ENCODE results near the gene TSBP1. TPM values are rescaled to one million over a fixed set of nuclear protein-coding genes. Genes with fewer than 3 reads are reported as not detected.

Gene TSBP1
- total RNA-seq, 1 experiment from 2014 or later, result not detected

Small RNA genes lying within 50 kb of the gene (small RNA-seq; reads per million reads assigned to genes)
- not detected for gene RNU6-603P

Other genes with a start within 250 kb of the TSBP1 start
- 51.3 and 62.5 TPM in 2 replicates for gene ATF6B, start 243.7 kb downstream of the TSBP1 start, total RNA-seq (2014; rRNA removed; shearing (Covaris generic); ENCODE audit: low replicate concordance)
- 7.0 and 12.4 TPM in 2 replicates for gene FKBPL, start 241.6 kb downstream of the TSBP1 start, total RNA-seq (2014; rRNA removed; shearing (Covaris generic); ENCODE audit: low replicate concordance)
- 0.29 and 0.75 TPM in 2 replicates for gene PRRT1, start 220.0 kb downstream of the TSBP1 start, total RNA-seq (2014; rRNA removed; shearing (Covaris generic); ENCODE audit: low replicate concordance)
- 14.4 and 27.9 TPM in 2 replicates for gene PPT2, start 217.8 kb downstream of the TSBP1 start, total RNA-seq (2014; rRNA removed; shearing (Covaris generic); ENCODE audit: low replicate concordance)
- 3.7 and 4.9 TPM in 2 replicates for gene EGFL8, start 207.3 kb downstream of the TSBP1 start, total RNA-seq (2014; rRNA removed; shearing (Covaris generic); ENCODE audit: low replicate concordance)
- gene AGPAT1, start 195.8 kb downstream of the TSBP1 start, total RNA-seq (2014; rRNA removed; shearing (Covaris generic); ENCODE audit: low replicate concordance), result 54.8 and 74.5 TPM in 2 replicates
- 73.5 and 78.5 TPM in 2 replicates for gene RNF5, start 193.5 kb downstream of the TSBP1 start, total RNA-seq (2014; rRNA removed; shearing (Covaris generic); ENCODE audit: low replicate concordance)
- 9.0 and 9.2 TPM in 2 replicates for gene AGER, start 187.7 kb downstream of the TSBP1 start, total RNA-seq (2014; rRNA removed; shearing (Covaris generic); ENCODE audit: low replicate concordance)
- 51.7 and 84.0 TPM in 2 replicates for gene PBX2, start 181.7 kb downstream of the TSBP1 start, total RNA-seq (2014; rRNA removed; shearing (Covaris generic); ENCODE audit: low replicate concordance)
- 66.5 and 85.9 TPM in 2 replicates for gene GPSM3, start 179.3 kb downstream of the TSBP1 start, total RNA-seq (2014; rRNA removed; shearing (Covaris generic); ENCODE audit: low replicate concordance)
- gene NOTCH4, start 147.8 kb downstream of the TSBP1 start, total RNA-seq (2014; rRNA removed; shearing (Covaris generic); ENCODE audit: low replicate concordance), result 1.5 and 5.2 TPM in 2 replicates
- gene BTNL2, start 35.3 kb upstream of the TSBP1 start, total RNA-seq (2014; rRNA removed; shearing (Covaris generic); ENCODE audit: low replicate concordance), result not detected in 2 replicates
- 1,241 and 1,934 TPM in 2 replicates for gene HLA-DRA, start 68.0 kb upstream of the TSBP1 start, total RNA-seq (2014; rRNA removed; shearing (Covaris generic); ENCODE audit: low replicate concordance)
- gene HLA-DRB5, start 158.4 kb upstream of the TSBP1 start, total RNA-seq (2014; rRNA removed; shearing (Covaris generic); ENCODE audit: low replicate concordance), result 445 and 522 TPM in 2 replicates
- gene HLA-DRB1, start 217.9 kb upstream of the TSBP1 start, total RNA-seq (2014; rRNA removed; shearing (Covaris generic); ENCODE audit: low replicate concordance), result 281 and 366 TPM in 2 replicates